Loucy (cell line): ENCODE measurements around the gene TTC12.

ENCODE experiments used
- H2AFZ ChIP-seq: fragments of 200-600 bp; sonication (generic); 2 replicates; pipeline ENCODE4 v1.6.0; 2016; ENCODE audit warnings: antibody characterized with exemption, mild to moderate bottlenecking, low read length, moderate library complexity
- H3F3A ChIP-seq: fragments of 200-600 bp; 2 replicates; pipeline ENCODE4 v1.6.0; 2016; ENCODE audit warnings: antibody characterized with exemption, low read depth, mild to moderate bottlenecking
- H3K27me3 ChIP-seq: fragments of 200-600 bp; sonication (generic); 2 replicates; pipeline ENCODE4 v1.6.1; 2014; ENCODE audit warnings: low read length, mild to moderate bottlenecking; ENCODE audit not compliant: insufficient read depth, poor library complexity, severe bottlenecking
- H3K36me3 ChIP-seq: fragments of 200-600 bp; sonication (generic); 2 replicates; pipeline ENCODE4 v1.6.1; 2016; ENCODE audit warnings: low read length; ENCODE audit not compliant: insufficient read depth
- H3K4me1 ChIP-seq: fragments of 200-600 bp; sonication (generic); 2 replicates; pipeline ENCODE4 v1.5.1; 2014; ENCODE audit warnings: low read length, mild to moderate bottlenecking; ENCODE audit not compliant: insufficient read depth, poor library complexity, severe bottlenecking
- H3K4me2 ChIP-seq: fragments of 200-600 bp; sonication (generic); 2 replicates; pipeline ENCODE4 v1.6.0; 2014; ENCODE audit warnings: antibody characterized with exemption, low read length, low read depth, mild to moderate bottlenecking; ENCODE audit not compliant: poor library complexity, severe bottlenecking
- H3K4me3 ChIP-seq: fragments of 200-600 bp; sonication (generic); 2 replicates; pipeline ENCODE4 v1.5.1; 2014; ENCODE audit warnings: low read length, mild to moderate bottlenecking, mixed read lengths; ENCODE audit not compliant: poor library complexity, severe bottlenecking
- H3K79me2 ChIP-seq: fragments of 200-600 bp; sonication (generic); 2 replicates; pipeline ENCODE4 v1.6.1; 2014; ENCODE audit warnings: low read length; ENCODE audit not compliant: insufficient read depth
- H3K9ac ChIP-seq: fragments of 200-600 bp; sonication (generic); 2 replicates; pipeline ENCODE4 v1.6.0; 2014; ENCODE audit warnings: mild to moderate bottlenecking, low read depth, low read length, moderate library complexity; ENCODE audit not compliant: poor library complexity, severe bottlenecking
- H3K9me2 ChIP-seq: fragments of 200-600 bp; sonication (generic); replicated peaks from 2 replicates; pipeline ENCODE4 v1.6.1; 2016; ENCODE audit warnings: low read depth, low read length, mixed read lengths
- H3K9me3 ChIP-seq: fragments of 200-600 bp; sonication (generic); 2 replicates; pipeline ENCODE4 v1.6.1; 2014; ENCODE audit warnings: mild to moderate bottlenecking, antibody characterized with exemption, low read length, low read depth; ENCODE audit not compliant: insufficient read depth
- H4K20me1 ChIP-seq: fragments of 200-600 bp; sonication (generic); 2 replicates; pipeline ENCODE4 v1.6.0; 2014; ENCODE audit warnings: antibody characterized with exemption, low read length, mild to moderate bottlenecking; ENCODE audit not compliant: insufficient read depth, poor library complexity, severe bottlenecking
- EZH2phosphoT487 ChIP-seq: fragments of 200-600 bp; IDR thresholded peaks from 2 replicates; pipeline ENCODE4 v1.6.1; 2018; ENCODE audit warnings: antibody characterized with exemption, mild to moderate bottlenecking, moderate library complexity, borderline replicate concordance
- TF ChIP-seq, protein P1 (sequence below): fragments of 200-600 bp; sonication (generic); conservative IDR thresholded peaks from 2 replicates; pipeline ENCODE4 v1.5.1; 2014; ENCODE audit warnings: mild to moderate bottlenecking, antibody characterized with exemption, low read length

Gene TTC12

DNA sequence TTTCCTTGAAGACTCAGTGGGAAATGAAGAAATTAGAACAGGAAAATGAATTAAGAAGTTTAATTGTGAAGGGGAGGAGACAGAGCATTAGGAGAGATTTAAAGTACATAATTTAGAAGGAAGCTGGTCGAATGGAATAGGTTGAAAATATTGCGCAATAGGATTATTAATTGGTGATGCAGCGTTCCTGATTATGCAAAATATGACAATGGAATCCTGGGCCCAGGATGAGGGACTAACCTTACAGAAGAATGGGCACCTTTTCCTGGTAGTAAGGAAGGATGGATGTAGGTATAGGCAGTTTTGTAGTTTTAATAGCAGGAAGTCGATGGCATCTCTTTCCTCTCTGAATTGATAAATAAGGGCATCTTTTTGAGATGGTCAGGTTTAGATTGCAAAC lies 7.8 kb downstream of the TTC12 start:
- H2AFZ ChIP-seq: no peak overlapping the region
- no peaks in the 10 kb centered on the region for H3K36me3 ChIP-seq
- H3K4me3 ChIP-seq: no peak overlapping the region
- H3F3A ChIP-seq: no peaks in the 10 kb centered on the region
- H3K4me1 ChIP-seq: no peaks in the 10 kb centered on the region
- no peak overlapping the region for H3K4me2 ChIP-seq
- no peak for TF ChIP-seq EZH2phosphoT487
- TF ChIP-seq, protein P1, sequence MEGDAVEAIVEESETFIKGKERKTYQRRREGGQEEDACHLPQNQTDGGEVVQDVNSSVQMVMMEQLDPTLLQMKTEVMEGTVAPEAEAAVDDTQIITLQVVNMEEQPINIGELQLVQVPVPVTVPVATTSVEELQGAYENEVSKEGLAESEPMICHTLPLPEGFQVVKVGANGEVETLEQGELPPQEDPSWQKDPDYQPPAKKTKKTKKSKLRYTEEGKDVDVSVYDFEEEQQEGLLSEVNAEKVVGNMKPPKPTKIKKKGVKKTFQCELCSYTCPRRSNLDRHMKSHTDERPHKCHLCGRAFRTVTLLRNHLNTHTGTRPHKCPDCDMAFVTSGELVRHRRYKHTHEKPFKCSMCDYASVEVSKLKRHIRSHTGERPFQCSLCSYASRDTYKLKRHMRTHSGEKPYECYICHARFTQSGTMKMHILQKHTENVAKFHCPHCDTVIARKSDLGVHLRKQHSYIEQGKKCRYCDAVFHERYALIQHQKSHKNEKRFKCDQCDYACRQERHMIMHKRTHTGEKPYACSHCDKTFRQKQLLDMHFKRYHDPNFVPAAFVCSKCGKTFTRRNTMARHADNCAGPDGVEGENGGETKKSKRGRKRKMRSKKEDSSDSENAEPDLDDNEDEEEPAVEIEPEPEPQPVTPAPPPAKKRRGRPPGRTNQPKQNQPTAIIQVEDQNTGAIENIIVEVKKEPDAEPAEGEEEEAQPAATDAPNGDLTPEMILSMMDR: no peak
- H3K9ac ChIP-seq: no peak overlapping the region
- H3K9me3 ChIP-seq: no peaks in the 10 kb centered on the region
- H3K27me3 ChIP-seq: no peaks in the 10 kb centered on the region
- H3K9me2 ChIP-seq: no peaks in the 10 kb centered on the region
- H3K79me2 ChIP-seq: no peaks in the 10 kb centered on the region
- H4K20me1 ChIP-seq: no peaks in the 10 kb centered on the region

GRCh38 chr11:113324250-113324649 lies 9.9 kb downstream of the TTC12 start:
- no peaks in the 10 kb centered on the region for H3K27me3 ChIP-seq
- TF ChIP-seq EZH2phosphoT487: no peak
- TF ChIP-seq, protein P1: no peak
- no peaks in the 10 kb centered on the region for H3K4me1 ChIP-seq
- H3K79me2 ChIP-seq: no peaks in the 10 kb centered on the region
- no peaks in the 10 kb centered on the region for H4K20me1 ChIP-seq
- no peaks in the 10 kb centered on the region for H3K36me3 ChIP-seq
- H3F3A ChIP-seq: no peaks in the 10 kb centered on the region
- no peaks in the 10 kb centered on the region for H3K9me2 ChIP-seq
- no peak overlapping the region for H2AFZ ChIP-seq
- no peaks in the 10 kb centered on the region for H3K9me3 ChIP-seq
- H3K4me3 ChIP-seq: no peak overlapping the region
- H3K9ac ChIP-seq: no peak overlapping the region
- H3K4me2 ChIP-seq: no peak overlapping the region

- TF ChIP-seq, protein P1: no peak
- no peak for TF ChIP-seq EZH2phosphoT487
- Histone ChIP-seq H3K27me3 (no peaks in the 10 kb centered on the region), H3K4me3 (no peak overlapping the region), H3K9me3 (no peaks in the 10 kb centered on the region), H4K20me1 (no peaks in the 10 kb centered on the region), H3F3A (no peaks in the 10 kb centered on the region), H3K9ac (no peak overlapping the region), H3K4me2 (no peak overlapping the region), H3K4me1 (no peaks in the 10 kb centered on the region), H3K36me3 (no peaks in the 10 kb centered on the region), H3K9me2 (no peaks in the 10 kb centered on the region), H3K79me2 (no peaks in the 10 kb centered on the region), H2AFZ (no peak overlapping the region)
Measured at GRCh38 chr11:113329725-113330124, 15.3 kb downstream of the TTC12 start.
